Measurements from ENCODE around the gene TBX18. TPM values are rescaled to one million over a fixed set of nuclear protein-coding genes. Genes with fewer than 3 reads are reported as not detected.

Gene TBX18
- total RNA-seq, 2 donors from 2014 or later = 42.3 to 45.5 TPM

- intact Hi-C loops (cut with DNase I) = loop anchor here in 1 of 2 donors (10.0 kb wide), 1 partner anchor 338 kb away; no protein-coding TSS in a partner anchor
- DNase-seq (ENCODE audit: low spot score) = peak; percentile 84
These were observed 2.0 kb downstream of the TBX18 start for GRCh38 chr6:84762220-84763002.

- no peak for DNase-seq (ENCODE audit: low spot score)
- intact Hi-C loops (cut with DNase I) = no loop called here
These were observed 5.9 kb downstream of the TBX18 start for GRCh38 chr6:84758486-84758885.

GRCh38 chr6:84756877-84757276 is 7.5 kb downstream of the TBX18 start:
- intact Hi-C loops (cut with DNase I) = no loop called here
- DNase-seq (ENCODE audit: low spot score) = no peak

- DNase-seq (ENCODE audit: low spot score) = no peak
- intact Hi-C loops (cut with DNase I) = no loop called here
These were observed 7.9 kb downstream of the TBX18 start for GRCh38 chr6:84756466-84756865.

GRCh38 chr6:84753173-84753572 is 11.2 kb downstream of the TBX18 start:
- intact Hi-C loops (cut with DNase I) = no loop called here

GRCh38 chr6:84752118-84752850 is 12.1 kb downstream of the TBX18 start:
- DNase-seq (ENCODE audit: low spot score) = no peak
- intact Hi-C loops (cut with DNase I) = no loop called here

More at GRCh38 chr6:84753173-84753572, 11.2 kb downstream of the TBX18 start:
- no peak for DNase-seq (ENCODE audit: low spot score)

GRCh38 chr6:84749181-84749580 is 15.2 kb downstream of the TBX18 start:
- no peak for DNase-seq (ENCODE audit: low spot score)
- intact Hi-C loops (cut with DNase I) = no loop called here

GRCh38 chr6:84748376-84748775 is 16.0 kb downstream of the TBX18 start:
- intact Hi-C loops (cut with DNase I) = no loop called here
- no peak for DNase-seq (ENCODE audit: low spot score)

GRCh38 chr6:84743616-84744015 is 20.8 kb downstream of the TBX18 start:
- no peak for DNase-seq (ENCODE audit: low spot score)
- intact Hi-C loops (cut with DNase I) = no loop called here

GRCh38 chr6:84740385-84740784 is 24.0 kb downstream of the TBX18 start:
- intact Hi-C loops (cut with DNase I) = no loop called here
- DNase-seq (ENCODE audit: low spot score) = no peak

GRCh38 chr6:84739866-84740208 is 24.6 kb downstream of the TBX18 start:
- DNase-seq (ENCODE audit: low spot score) = no peak
- intact Hi-C loops (cut with DNase I) = no loop called here

GRCh38 chr6:84738996-84739865 is 25.2 kb downstream of the TBX18 start:
- intact Hi-C loops (cut with DNase I) = no loop called here
- DNase-seq (ENCODE audit: low spot score) = no peak

GRCh38 chr6:84733889-84734288 is 30.5 kb downstream of the TBX18 start:
- no peak for DNase-seq (ENCODE audit: low spot score)
- intact Hi-C loops (cut with DNase I) = no loop called here

GRCh38 chr6:84731901-84732300 is 32.5 kb downstream of the TBX18 start:
- intact Hi-C loops (cut with DNase I) = no loop called here
- no peak for DNase-seq (ENCODE audit: low spot score)

GRCh38 chr6:84731401-84731800 is 33.0 kb downstream of the TBX18 start:
- DNase-seq (ENCODE audit: low spot score) = no peak
- intact Hi-C loops (cut with DNase I) = no loop called here

- intact Hi-C loops (cut with DNase I) = no loop called here
- no peak for DNase-seq (ENCODE audit: low spot score)
These were observed 35.8 kb downstream of the TBX18 start for GRCh38 chr6:84728602-84729001.

- no peak for DNase-seq (ENCODE audit: low spot score)
- intact Hi-C loops (cut with DNase I) = no loop called here
These were observed 45.2 kb downstream of the TBX18 start for GRCh38 chr6:84719152-84719551.

- intact Hi-C loops (cut with DNase I) = no loop called here
- no peak for DNase-seq (ENCODE audit: low spot score)
These were observed 46.1 kb downstream of the TBX18 start for GRCh38 chr6:84718038-84718955.

- DNase-seq (ENCODE audit: low spot score) = no peak
- intact Hi-C loops (cut with DNase I) = no loop called here
These were observed 55.3 kb downstream of the TBX18 start for GRCh38 chr6:84709121-84709520.
